C1 segment of cervical spinal cord (tissue), 14 donors: ENCODE measurements around the gene CTSH.
A peak's percentile ranks its signal among the peaks of the same experiment; 100 is the strongest.

Experiments used
- DNase-seq, 14 donors: peaks; one replicate each; lab custom pipeline; 2025; lab: John Stamatoyannopoulos, UW

The CTSH gene

GRCh38 chr15:78944669-78945407 lies at the start of gene CTSH:
CTSH (minus strand) TSS chr15:78945046; CDS start chr15:78944981, 65 bp downstream.
- DNase-seq, result peak in 10 of 14 donors; percentile 27 to 73 (median 46)

DNA sequence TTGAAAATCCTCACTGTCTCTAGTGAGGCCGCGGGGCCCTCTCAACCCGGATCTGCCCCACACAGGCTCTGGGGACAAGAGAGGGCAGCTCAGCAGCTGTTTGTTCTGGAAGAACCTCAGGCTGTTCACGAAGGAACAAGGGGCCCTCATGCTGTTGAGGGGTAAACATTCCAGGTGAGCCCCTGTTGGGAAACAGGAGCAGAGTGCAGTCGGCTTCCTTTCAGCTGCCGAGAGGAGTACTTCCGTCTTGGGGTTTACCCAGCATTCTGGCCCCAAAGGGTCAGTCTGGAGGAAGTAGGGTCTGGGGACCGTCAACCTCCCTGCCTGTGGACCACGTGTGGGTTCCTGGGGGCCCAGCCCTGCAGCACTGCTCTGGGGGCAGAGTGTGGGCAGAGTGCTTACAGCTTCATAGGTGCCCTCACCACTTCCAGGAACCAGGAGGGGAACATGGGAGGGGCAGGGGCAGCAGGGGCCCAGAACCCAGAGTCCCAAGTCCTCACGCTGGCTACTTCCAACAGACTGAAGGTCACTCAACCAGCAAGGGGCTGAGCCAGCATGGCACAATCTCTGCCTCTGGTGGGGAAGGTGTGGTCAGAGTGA lies 49.2 kb upstream of the CTSH start:
- DNase-seq, result no peak

DNA sequence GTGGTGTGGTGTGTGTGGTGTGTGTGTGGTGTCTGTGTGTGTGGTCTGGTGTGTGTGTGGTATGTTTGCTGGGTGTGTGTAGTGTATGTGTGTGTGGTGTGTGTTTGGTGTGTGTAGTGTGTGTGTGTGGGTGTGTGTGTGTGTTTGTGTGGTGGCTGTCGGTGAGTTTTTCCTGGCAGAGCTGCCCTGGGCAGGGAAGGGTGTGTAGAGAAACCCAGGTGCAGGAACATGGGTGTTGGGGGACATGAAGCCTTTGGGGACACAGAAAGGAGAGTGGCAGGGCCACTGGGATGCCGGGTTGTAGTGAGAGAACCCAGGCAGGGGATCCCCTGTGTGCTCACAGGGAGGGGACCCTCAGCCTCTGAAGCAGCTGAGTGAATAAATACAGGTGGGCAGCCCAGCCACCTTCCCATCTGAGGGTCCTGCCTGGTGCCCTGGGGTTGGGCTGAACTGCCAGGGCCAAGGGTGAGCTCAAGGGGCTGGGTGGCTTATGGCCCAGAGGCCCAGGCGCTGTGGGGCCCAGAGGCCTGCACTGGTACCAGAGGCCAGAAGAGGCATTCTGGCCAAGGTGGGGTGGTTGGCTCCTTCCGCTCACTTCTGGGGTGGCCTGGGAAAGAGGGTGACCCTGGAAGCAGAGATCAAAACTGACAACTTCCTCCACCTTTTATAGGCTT lies 48.5 kb upstream of the CTSH start:
- DNase-seq, result no peak

- peak in 2 of 14 donors; percentile 22 to 28 for DNase-seq
These were observed 47.8 kb upstream of the CTSH start for GRCh38 chr15:78992416-78993256.

DNA sequence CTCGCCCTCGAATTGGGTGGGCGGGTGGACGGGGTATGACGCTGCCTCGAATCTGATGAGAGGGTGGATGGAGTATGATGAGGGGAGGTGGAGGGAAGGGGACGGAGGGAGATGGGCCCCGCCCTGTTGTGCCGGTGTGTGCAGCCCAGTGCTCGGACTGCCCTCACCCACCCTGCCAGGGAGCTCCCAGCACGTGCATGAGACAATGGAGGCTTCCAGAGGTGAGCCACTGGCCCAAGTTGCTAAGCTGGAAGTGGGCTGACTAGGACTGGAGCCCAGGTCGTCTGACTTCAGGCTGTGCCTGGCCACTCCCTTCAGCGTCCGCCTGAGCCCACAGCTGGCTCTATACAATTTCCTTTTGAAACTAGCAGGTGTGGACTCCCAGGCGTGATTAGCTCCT lies 47.0 kb upstream of the CTSH start:
- DNase-seq, result no peak

DNA sequence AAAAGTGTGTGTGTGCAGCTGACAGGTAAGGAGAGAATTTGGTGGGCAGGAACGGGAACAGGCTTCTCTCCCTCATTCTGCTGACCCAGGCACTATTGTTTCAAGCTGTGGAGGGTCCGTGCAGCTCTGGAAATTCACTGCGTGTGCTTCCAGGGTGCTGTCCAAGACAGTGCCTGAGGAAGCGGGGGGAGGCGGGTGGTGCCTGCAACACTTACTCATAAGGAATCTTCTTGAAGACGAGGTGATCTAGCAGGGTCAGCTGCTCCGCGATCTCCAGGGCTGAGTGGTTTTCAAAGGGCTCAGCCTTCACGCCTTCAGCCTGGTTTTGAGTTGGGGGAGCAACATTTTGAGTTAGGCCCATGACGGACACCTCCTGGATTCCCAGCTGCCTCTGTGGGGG lies 46.6 kb upstream of the CTSH start:
- DNase-seq, result no peak

GRCh38 chr15:78990278-78990677 lies 45.4 kb upstream of the CTSH start:
- DNase-seq, result no peak

DNA sequence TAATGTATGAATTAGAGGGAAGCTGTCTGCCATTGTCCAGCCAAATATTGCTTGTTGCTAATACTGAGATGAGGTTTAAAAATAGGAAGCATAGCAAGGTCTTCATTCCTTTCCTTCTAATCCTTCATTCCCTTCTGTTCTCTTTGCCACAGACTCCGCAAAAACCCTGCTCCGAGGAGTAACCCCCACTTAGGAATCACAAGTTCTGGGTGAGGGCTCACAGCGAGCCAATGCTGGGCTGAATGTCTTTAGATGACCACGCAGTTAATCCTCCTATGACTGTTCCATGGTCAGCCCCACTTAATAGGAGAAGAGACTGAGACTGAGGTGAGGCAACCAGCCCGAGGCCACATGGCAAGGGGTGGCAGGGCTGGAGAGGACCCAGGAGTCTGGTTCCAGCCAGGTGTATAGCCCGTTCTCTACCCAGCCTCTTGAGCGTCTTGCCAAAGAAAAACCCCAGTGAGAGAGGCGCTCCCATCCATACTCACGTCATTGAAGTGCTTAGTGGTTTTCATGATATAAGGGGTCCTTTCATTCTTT lies 44.9 kb upstream of the CTSH start:
- DNase-seq, result no peak

DNA sequence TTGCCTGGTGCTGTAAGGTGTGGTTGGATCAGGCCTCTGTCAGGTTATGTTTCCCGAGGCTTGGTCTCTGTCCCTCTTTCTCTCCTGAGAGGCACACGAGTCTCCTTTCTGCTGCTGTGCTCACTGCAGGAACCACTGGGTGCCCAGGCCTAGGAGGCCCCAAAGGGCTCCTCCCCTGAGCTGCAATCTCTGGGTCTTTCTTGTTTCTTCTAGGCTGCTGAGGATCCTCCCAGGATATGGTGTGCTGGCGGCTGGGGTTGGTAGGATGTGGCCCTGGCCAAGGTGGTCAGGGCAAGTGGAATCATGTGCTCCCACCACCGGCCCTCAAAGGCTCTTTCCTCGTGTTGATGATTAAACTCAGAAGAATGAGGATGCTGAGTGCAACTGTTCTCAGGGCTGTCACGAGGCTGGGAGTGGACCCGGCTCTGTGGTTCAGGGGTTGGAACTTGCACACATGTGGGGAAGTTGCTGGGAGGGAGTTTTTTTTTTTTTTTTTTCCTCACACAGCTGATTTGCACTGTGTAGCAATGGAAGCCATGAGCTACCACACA lies 43.6 kb upstream of the CTSH start:
- DNase-seq, result peak in 11 of 14 donors; percentile 5 to 74 (median 44)

- DNase-seq, result no peak
These were observed 42.9 kb upstream of the CTSH start for GRCh38 chr15:78987556-78988360.

DNA sequence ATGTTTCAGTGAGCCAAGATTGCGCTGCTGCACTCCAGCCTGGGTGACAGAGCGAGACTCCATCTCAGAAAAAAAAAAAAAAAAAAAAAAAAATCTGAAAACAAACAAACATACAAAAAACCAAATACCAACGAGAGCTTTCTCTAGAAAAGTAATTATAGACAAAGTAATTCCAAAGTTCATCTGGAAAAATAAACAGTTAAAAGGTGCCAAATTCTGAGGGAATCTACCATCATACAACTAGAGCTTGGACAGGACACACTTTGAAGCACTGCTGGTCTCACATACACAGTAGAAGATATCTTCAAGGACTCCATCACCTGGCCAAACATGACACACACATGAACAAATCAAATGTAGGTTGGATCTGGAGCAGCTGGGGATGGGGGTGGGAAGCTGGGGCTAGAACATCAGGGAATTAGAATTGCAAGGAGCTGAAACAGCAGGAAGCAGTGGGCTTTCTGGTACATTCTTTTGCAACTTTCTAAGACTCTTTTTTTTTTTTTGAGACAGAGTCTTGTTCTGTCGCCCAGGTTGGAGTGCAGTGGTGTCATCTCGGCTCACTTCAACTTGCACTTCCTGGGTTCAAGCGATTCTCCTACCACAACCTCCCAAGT lies 41.1 kb upstream of the CTSH start:
- no peak for DNase-seq

GRCh38 chr15:78984041-78984440 lies 39.2 kb upstream of the CTSH start:
- no peak for DNase-seq

DNA sequence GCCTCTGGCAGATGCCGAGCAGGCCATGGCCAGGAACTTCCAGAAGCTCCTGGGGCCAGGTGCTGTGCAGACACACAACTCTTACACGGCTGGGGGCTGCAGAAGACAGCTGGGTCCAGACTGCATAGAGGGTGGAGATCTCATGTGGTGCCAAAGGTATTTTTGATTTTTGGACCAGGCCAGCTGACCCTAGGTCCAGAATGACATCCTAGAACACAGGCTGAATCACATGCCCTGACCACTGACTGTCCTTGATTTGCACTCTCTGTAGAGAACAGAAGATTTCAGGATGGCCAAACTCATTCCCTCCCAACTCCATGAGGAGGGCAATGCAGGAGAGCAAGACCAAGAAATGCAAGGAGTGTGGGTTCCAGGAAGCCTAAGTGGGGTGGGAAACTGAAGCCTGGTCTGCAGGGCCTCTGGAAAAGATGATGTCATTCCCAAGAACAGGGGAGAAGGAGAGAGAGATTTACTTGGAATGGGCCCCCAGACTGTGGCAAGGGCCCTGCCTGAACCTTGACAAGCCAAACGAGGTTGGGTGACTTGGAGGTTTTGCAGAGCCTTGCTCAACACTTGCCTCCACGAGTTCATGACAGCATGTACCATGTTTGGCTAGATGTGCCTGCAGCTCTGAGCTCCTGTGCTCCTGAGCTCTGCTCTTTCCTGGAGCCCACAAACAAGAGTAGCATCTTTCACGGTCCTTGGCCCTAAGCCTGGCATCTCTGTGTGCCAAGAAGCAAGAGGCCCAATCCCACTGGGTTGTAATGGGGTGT lies 38.5 kb upstream of the CTSH start:
- no peak for DNase-seq

GRCh38 chr15:78982736-78983135 lies 37.9 kb upstream of the CTSH start:
- DNase-seq, result no peak

DNA sequence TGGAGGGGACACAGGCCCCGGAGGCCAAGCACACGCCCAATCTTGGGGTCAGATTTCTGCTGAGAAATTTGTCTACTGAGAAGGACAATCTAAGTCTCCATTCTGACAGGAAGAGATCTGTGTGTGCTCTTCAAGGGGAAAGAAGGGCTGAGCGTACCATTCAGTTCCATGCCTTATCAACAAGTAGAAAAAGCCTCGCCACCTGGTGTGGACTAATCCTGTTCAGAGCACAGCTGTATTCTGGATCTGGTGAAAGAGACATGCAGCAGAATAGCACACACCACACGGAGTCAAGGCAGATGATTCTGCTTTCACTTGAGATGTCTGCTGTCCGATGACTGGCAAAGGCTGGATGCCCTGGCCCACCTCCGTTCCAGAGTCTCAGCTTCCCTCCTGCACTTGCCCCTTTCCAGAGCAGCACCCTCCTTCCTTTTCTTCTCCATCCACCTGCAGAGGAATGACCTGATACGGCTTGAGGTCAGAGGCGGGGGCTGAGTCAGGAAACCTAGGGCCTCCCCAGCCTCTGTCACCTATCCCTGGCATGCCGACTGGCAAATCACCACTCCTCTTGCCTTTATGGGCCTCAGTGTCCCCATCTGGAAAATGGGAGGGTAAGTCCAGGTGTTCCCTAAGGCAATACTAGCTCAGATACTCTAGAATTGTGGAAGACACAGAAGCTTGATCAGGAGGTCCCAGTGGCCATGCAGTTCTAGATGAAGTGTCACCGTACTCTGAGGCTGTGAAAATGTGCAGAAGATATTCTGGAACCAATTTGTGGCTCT lies 36.9 kb upstream of the CTSH start:
- DNase-seq, result no peak

- DNase-seq, result peak in 12 of 14 donors; percentile 15 to 75 (median 32)
These were observed 34.8 kb upstream of the CTSH start for GRCh38 chr15:78979456-78980320.

GRCh38 chr15:78978601-78979179 lies 33.8 kb upstream of the CTSH start:
- no peak for DNase-seq
